Neural cell (in vitro differentiated cells): ENCODE measurements around the gene TSGA10IP. TPM values are rescaled to one million over a fixed set of nuclear protein-coding genes. Genes with fewer than 3 reads are reported as not detected.

Source experiments
- H2AFZ ChIP-seq: fragments of 200-600, 300-800 bp; sonication (generic), shearing (Covaris generic); 2 replicates; pipeline ENCODE4 v1.6.0; 2014; ENCODE audit warnings: low read depth, mild to moderate bottlenecking, antibody characterized with exemption, low read length, moderate library complexity
- H3F3A ChIP-seq: fragments of 200-600 bp; shearing (Covaris generic); 2 replicates; pipeline ENCODE4 v1.6.1; 2016; ENCODE audit warnings: mild to moderate bottlenecking, moderate library complexity, mixed read lengths, antibody characterized with exemption, low read length; ENCODE audit not compliant: insufficient read depth, poor library complexity, severe bottlenecking
- H3K27ac ChIP-seq: fragments of 200-600, 300-800 bp; sonication (generic), shearing (Covaris generic); 2 replicates; pipeline ENCODE4 v1.5.1; 2014; ENCODE audit warnings: mild to moderate bottlenecking, low read length, moderate library complexity
- H3K27me3 ChIP-seq: fragments of 300-800, 200-600 bp; sonication (generic), shearing (Covaris generic); 2 replicates; pipeline ENCODE4 v1.6.0; 2014; ENCODE audit warnings: mild to moderate bottlenecking, low read depth, low read length, moderate library complexity; ENCODE audit not compliant: insufficient read depth
- H3K36me3 ChIP-seq: fragments of 300-800, 200-600 bp; sonication (generic), shearing (Covaris generic); 2 replicates; pipeline ENCODE4 v1.5.1; 2014; ENCODE audit warnings: mild to moderate bottlenecking, antibody characterized with exemption, low read length, moderate library complexity; ENCODE audit not compliant: insufficient read depth
- H3K4me2 ChIP-seq: fragments of 300-800, 200-600 bp; sonication (generic), shearing (Covaris generic); 2 replicates; pipeline ENCODE4 v1.6.0; 2014; ENCODE audit warnings: mild to moderate bottlenecking, low read length
- H3K4me3 ChIP-seq: fragments of 300-800, 200-600 bp; sonication (generic), shearing (Covaris generic); 2 replicates; pipeline ENCODE4 v1.5.1; 2014; ENCODE audit warnings: mild to moderate bottlenecking, low read length, moderate library complexity
- H3K79me2 ChIP-seq: fragments of 200-600 bp; shearing (Covaris generic); replicated peaks from 2 replicates; pipeline ENCODE4 v1.6.0; 2014; ENCODE audit warnings: mild to moderate bottlenecking, low read length, moderate library complexity; ENCODE audit not compliant: insufficient read depth
- H3K9ac ChIP-seq: fragments of 300-800, 200-600 bp; sonication (generic), shearing (Covaris generic); 2 replicates; pipeline ENCODE4 v1.6.1; 2016; ENCODE audit warnings: mild to moderate bottlenecking, low read length, mixed read lengths
- H3K9me2 ChIP-seq: fragments of 200-600 bp; shearing (Covaris generic); 2 replicates; pipeline ENCODE4 v1.6.1; 2016; ENCODE audit warnings: mild to moderate bottlenecking, low read length, mixed read lengths; ENCODE audit not compliant: insufficient read depth
- H3K9me3 ChIP-seq: fragments of 200-600, 300-800 bp; sonication (generic), shearing (Covaris generic); 2 replicates; pipeline ENCODE4 v1.6.1; 2016; ENCODE audit warnings: mild to moderate bottlenecking, mixed run types, low read length, moderate library complexity, mixed read lengths
- H4K20me1 ChIP-seq: fragments of 200-600 bp; shearing (Covaris generic); 2 replicates; pipeline ENCODE4 v1.6.1; 2016; ENCODE audit warnings: mild to moderate bottlenecking, mixed run types; ENCODE audit not compliant: insufficient read depth
- EP300 ChIP-seq: fragments of 450-650 bp; conservative IDR thresholded peaks from 2 replicates; pipeline ENCODE4 v1.6.1; 2014; ENCODE audit warnings: antibody characterized with exemption, mild to moderate bottlenecking, moderate library complexity; ENCODE audit not compliant: poor library complexity, severe bottlenecking
- EZH2 ChIP-seq: fragments of 200-600, 300-800 bp; shearing (Covaris generic), sonication (generic); IDR thresholded peaks from 2 replicates; pipeline ENCODE4 v1.6.1; 2014; ENCODE audit warnings: antibody characterized with exemption, low read length, borderline replicate concordance, mild to moderate bottlenecking; ENCODE audit not compliant: insufficient read depth, poor library complexity, severe bottlenecking
- MXI1 ChIP-seq: fragments of 450-650 bp; conservative IDR thresholded peaks from 2 replicates; pipeline ENCODE4 v1.6.1; 2014; ENCODE audit warnings: antibody characterized with exemption, mild to moderate bottlenecking; ENCODE audit not compliant: poor library complexity, severe bottlenecking
- POLR2AphosphoS5 ChIP-seq: IDR thresholded peaks from 2 replicates; pipeline ENCODE4 v1.6.1; 2012
- SMC3 ChIP-seq: fragments of 450-650 bp; conservative IDR thresholded peaks from 2 replicates; pipeline ENCODE4 v1.6.1; 2014; ENCODE audit warnings: antibody characterized with exemption, mild to moderate bottlenecking, moderate library complexity; ENCODE audit not compliant: poor library complexity
- TAF1 ChIP-seq: IDR thresholded peaks from 2 replicates; pipeline ENCODE4 v1.6.1; 2012; ENCODE audit warnings: low read depth
- polyA plus RNA-seq: library from polyadenylated mRNA; depleted of rRNA; stranded (reverse); fragments of >200 nt; gene quantifications from 2 replicates; pipeline ENCODE4 v1.2.3, GENCODE V29; 2014
- TF ChIP-seq, protein P1 (sequence below): IDR thresholded peaks from 2 replicates; pipeline ENCODE4 v1.6.1; 2012; ENCODE audit warnings: borderline replicate concordance
- TF ChIP-seq, protein P2 (sequence below): fragments of 450-650 bp; IDR thresholded peaks from 2 replicates; pipeline ENCODE4 v1.5.1; 2014; ENCODE audit warnings: antibody characterized with exemption, mild to moderate bottlenecking, moderate library complexity; ENCODE audit not compliant: poor library complexity, severe bottlenecking

The TSGA10IP gene
- polyA plus RNA-seq, 1 donor from 2014 or later: 0.53 TPM

DNA sequence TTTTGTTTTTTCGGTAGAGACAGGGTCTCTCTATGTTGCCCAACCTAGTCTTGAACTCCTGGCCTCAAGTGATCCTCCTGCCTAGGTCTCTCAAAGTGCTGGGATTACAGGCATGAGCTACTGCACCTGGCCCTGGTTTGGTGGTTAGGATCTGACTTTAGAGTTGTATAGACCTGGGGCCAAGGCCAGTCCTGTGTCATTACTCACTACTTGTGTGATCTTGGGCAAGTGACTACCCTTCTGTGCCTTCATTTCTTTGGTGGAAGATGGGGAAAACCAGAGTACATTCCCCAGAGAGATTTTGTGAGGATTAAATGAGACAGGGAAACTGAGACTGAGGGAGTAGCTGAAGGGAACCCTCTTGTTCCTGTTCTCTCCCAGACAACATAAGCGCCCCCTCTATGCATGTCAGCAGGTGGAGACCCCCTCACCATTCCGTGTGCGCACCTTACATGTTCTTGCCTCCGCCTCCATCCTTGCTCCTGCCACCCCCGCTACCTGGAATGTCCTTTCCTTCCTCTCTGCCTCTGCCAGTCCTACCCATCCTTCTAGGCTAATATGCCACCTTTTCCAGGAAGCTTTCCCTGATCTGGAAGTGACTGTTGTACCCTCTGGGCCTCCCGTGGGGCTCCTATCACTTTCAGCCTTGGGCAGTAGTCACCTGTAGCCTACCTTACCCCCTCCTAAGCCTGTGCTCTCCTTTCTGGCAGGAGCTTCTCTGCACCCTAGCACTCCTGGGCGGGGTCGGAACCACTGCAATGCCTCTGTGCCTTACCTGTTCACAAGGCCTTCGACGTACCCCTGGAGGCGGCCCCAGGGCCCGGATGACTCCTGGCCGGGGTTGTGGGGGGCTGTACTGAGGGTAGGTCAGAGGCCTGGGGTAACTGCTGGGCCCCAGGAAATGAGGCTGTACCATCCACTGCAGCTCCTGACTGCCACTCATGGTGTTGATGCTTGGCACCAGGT, 49.0 kb upstream of the TSGA10IP start:
- no peak overlapping the region for H3K27ac ChIP-seq
- peaks cover 39% of the 10 kb centered on the region for H3K27me3 ChIP-seq
- TF ChIP-seq TAF1 (no peak), POLR2AphosphoS5 (no peak), EZH2 (no peak), MXI1 (no peak)
- TF ChIP-seq, protein P1, sequence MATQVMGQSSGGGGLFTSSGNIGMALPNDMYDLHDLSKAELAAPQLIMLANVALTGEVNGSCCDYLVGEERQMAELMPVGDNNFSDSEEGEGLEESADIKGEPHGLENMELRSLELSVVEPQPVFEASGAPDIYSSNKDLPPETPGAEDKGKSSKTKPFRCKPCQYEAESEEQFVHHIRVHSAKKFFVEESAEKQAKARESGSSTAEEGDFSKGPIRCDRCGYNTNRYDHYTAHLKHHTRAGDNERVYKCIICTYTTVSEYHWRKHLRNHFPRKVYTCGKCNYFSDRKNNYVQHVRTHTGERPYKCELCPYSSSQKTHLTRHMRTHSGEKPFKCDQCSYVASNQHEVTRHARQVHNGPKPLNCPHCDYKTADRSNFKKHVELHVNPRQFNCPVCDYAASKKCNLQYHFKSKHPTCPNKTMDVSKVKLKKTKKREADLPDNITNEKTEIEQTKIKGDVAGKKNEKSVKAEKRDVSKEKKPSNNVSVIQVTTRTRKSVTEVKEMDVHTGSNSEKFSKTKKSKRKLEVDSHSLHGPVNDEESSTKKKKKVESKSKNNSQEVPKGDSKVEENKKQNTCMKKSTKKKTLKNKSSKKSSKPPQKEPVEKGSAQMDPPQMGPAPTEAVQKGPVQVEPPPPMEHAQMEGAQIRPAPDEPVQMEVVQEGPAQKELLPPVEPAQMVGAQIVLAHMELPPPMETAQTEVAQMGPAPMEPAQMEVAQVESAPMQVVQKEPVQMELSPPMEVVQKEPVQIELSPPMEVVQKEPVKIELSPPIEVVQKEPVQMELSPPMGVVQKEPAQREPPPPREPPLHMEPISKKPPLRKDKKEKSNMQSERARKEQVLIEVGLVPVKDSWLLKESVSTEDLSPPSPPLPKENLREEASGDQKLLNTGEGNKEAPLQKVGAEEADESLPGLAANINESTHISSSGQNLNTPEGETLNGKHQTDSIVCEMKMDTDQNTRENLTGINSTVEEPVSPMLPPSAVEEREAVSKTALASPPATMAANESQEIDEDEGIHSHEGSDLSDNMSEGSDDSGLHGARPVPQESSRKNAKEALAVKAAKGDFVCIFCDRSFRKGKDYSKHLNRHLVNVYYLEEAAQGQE: no peak
- no peak overlapping the region for H3K4me2 ChIP-seq
- no peak overlapping the region for H3K9ac ChIP-seq
- H3K79me2 ChIP-seq: no peaks in the 10 kb centered on the region
- H2AFZ ChIP-seq: no peak overlapping the region
- H3K36me3 ChIP-seq: no peaks in the 10 kb centered on the region
- no peaks in the 10 kb centered on the region for H3K9me2 ChIP-seq
- no peaks in the 10 kb centered on the region for H4K20me1 ChIP-seq
- H3F3A ChIP-seq: no peaks in the 10 kb centered on the region
- H3K4me3 ChIP-seq: no peak overlapping the region
- no peaks in the 10 kb centered on the region for H3K9me3 ChIP-seq

DNA sequence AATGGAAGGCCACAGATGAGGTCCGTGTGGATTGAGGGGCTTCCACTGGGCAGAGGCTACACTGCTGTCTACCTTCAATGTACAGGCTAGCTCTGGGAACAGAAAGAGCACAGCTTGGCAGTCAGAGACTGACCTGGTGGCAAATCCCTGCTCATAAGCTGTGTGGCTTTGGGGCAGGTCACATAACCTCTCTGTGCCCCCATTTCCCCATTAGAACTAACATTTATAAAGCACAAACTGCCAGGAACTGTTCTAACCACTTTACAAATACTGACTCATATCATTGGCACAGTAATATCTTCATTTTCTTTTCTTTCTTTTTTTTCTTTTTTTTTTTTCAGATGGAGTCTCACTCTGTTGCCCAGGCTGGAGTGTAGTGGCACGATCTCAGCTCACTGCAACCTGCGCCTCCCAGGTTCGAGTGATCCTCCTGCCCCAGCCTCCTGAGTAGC, 48.2 kb upstream of the TSGA10IP start:
- H2AFZ ChIP-seq: no peak overlapping the region
- no peaks in the 10 kb centered on the region for H4K20me1 ChIP-seq
- H3K79me2 ChIP-seq: no peaks in the 10 kb centered on the region
- no peaks in the 10 kb centered on the region for H3K9me2 ChIP-seq
- TF ChIP-seq, protein P1: no peak
- TF ChIP-seq, protein P2, sequence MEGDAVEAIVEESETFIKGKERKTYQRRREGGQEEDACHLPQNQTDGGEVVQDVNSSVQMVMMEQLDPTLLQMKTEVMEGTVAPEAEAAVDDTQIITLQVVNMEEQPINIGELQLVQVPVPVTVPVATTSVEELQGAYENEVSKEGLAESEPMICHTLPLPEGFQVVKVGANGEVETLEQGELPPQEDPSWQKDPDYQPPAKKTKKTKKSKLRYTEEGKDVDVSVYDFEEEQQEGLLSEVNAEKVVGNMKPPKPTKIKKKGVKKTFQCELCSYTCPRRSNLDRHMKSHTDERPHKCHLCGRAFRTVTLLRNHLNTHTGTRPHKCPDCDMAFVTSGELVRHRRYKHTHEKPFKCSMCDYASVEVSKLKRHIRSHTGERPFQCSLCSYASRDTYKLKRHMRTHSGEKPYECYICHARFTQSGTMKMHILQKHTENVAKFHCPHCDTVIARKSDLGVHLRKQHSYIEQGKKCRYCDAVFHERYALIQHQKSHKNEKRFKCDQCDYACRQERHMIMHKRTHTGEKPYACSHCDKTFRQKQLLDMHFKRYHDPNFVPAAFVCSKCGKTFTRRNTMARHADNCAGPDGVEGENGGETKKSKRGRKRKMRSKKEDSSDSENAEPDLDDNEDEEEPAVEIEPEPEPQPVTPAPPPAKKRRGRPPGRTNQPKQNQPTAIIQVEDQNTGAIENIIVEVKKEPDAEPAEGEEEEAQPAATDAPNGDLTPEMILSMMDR: no peak
- TF ChIP-seq POLR2AphosphoS5: no peak
- TF ChIP-seq EZH2: no peak
- no peak for TF ChIP-seq SMC3
- no peak for TF ChIP-seq EP300
- TF ChIP-seq TAF1: no peak
- TF ChIP-seq MXI1: no peak
- H3K4me3 ChIP-seq: no peak overlapping the region
- H3K4me2 ChIP-seq: no peak overlapping the region
- no peaks in the 10 kb centered on the region for H3K9me3 ChIP-seq
- no peak overlapping the region for H3K27ac ChIP-seq
- peaks cover 46% of the 10 kb centered on the region for H3K27me3 ChIP-seq
- H3K36me3 ChIP-seq: no peaks in the 10 kb centered on the region
- no peak overlapping the region for H3K9ac ChIP-seq
- H3F3A ChIP-seq: no peaks in the 10 kb centered on the region
